Right cardiac atrium (tissue), 5 donors: ENCODE results near the gene OLFM3. TPM values are rescaled to one million over a fixed set of nuclear protein-coding genes. Genes with fewer than 3 reads are reported as not detected.
A peak's percentile ranks its signal among the peaks of the same experiment; 100 is the strongest.

ENCODE experiments used
- ATAC-seq, 2 donors: fragments of 200-7000 bp; cut with Tn5 transposase; one replicate each; pipeline versions ENCODE4 v1.8.0 to v1.9.1; 2020; ENCODE audit warnings: moderate library complexity in 2 of 2, mild to moderate bottlenecking in 1 of 2
- DNase-seq, 3 donors: peaks; one replicate each; pipeline ENCODE4 v3.0.0-alpha.2; 2020
- H3K27ac ChIP-seq: one replicate; pipeline ENCODE4 v1.5.1; 2013; ENCODE audit warnings: mild to moderate bottlenecking, low read length, control low read depth, moderate library complexity
- H3K27me3 ChIP-seq: one replicate; pipeline ENCODE4 v1.6.1; 2013; ENCODE audit not compliant: control insufficient read depth, insufficient read depth
- H3K4me1 ChIP-seq: one replicate; pipeline ENCODE4 v1.6.1; 2013; ENCODE audit warnings: low read length; ENCODE audit not compliant: control insufficient read depth, insufficient read depth
- H3K4me3 ChIP-seq: one replicate; pipeline ENCODE4 v1.5.1; 2013; ENCODE audit warnings: low read length, control low read depth
- H3K9me3 ChIP-seq: one replicate; pipeline ENCODE4 v1.6.1; 2013; ENCODE audit warnings: low read length; ENCODE audit not compliant: control insufficient read depth
- WGBS: extraction: QIAGEN DNeasy Blood & Tissue Kit; methylation state at CpG from one replicate; pipeline ENCODE4 v1.1.7; 2013; 5-methylcytosine and 5-hydroxymethylcytosine counted together
- intact Hi-C, 4 donors: fragments of 100-400 bp; cut with DNase I; formaldehyde crosslinking; loops; one replicate each; pipeline versions ENCODE4 v1.11.0 to v1.14.0; 2022 to 2023
- long read RNA-seq, 4 donors: library from polyadenylated mRNA; unstranded; transcript quantifications; one replicate each; pipeline ENCODE4 v2.0.0, GENCODE V29; 2020 to 2021
- polyA plus RNA-seq: library from polyadenylated mRNA; stranded (reverse); fragments of 200-250 nt; gene quantifications from one replicate; pipeline ENCODE4 v1.2.3, GENCODE V29; 2013
- total RNA-seq, 4 donors: library from RNA; stranded (reverse); fragmentation: NEBNext Ultra II Directional; extraction: Animal tissue kit (Norgen Biotek cat#: 25700); gene quantifications; one replicate each; pipeline ENCODE4 v1.2.1, GENCODE V29; 2021
- donor health status: healthy with polysubstance abuse.
- donor health status: DM: no; HTN: yes; CAD: no.
- donor health status: DM: no; HTN: no; CAD: no.
- donor health status: DM: no; HTN: yes; CAD: no; lungs with severe emphysema.
- donor health status: DM: yes; HTN: yes; CAD: no.

OLFM3 gene
- total RNA-seq (not detected), polyA plus RNA-seq (not detected)
- long read RNA-seq, donor 1, result 0 reads
- long read RNA-seq, donor 2, result 0 reads
- long read RNA-seq, donor 3, result 0 reads
- long read RNA-seq, donor 4, result 0 reads

DNA sequence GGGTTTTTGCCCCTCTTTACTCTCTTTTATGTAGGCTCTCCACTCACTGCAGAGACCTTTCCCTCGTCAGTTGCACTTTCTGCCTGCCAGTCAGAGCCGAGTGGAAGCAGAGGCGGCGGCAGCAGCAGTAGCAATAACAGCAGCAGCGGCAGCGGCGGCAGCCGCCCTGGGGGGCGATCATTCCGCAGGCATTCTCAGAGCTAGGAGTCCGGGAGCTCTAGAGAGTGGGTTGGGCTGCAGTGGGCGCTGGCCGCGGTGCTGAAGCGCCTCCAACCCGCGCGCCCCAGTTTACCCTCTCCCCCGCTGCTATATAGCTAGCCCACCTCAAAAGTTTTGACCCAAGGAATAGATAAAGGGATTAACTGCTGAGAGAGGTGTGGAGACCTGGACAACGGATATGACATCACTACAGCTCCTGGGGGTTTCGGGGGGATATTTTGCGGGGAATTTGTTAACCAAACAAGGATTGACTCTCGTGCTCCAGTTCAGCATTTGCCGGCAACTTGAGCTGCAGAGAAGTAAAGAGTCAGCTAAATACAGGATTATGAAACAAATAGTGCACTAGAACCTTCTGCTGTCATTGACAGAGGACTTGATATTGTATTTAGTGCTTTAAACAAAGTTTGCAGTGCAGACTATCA lies at the start of gene OLFM3:
Gene OLFM3, minus strand, starts transcription at position 102 of the 641 bp plus-strand sequence.
- Histone ChIP-seq H3K4me3 (no peak within 1 kb of the TSS), H3K27me3 (no peaks in the 10 kb centered on the region), H3K27ac (no peak within 1 kb of the TSS), H3K4me1 (no peaks in the 10 kb centered on the region), H3K9me3 (no peaks in the 10 kb centered on the region)
- peak in 1 of 3 donors; percentile 47 for DNase-seq
- intact Hi-C loops, result no loop called here
- 4% methylated on average over 24 of the region's 24 CpGs for WGBS
- ATAC-seq, result peak; percentile 45 to 58

DNA sequence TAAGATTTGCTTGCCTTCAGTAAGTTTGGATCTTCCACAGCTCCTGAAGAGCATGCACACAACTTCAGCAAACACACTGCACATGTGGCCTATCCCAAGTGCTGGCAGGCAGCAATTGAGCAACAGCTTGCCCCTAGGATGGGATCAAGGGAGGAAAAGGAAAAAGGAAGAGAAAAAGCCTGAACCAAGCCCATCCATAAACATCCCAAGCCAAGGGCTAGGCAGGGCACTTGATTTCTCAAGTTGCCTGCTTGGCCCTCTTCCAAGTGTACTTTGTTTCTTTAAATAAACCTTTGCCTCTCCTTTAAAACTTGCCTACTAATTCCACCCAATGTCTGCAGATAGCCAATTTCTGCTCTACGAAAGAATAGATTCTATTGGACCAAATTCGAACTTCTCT lies 49.0 kb upstream of the OLFM3 start:
- intact Hi-C loops, result no loop called here
- no peak overlapping the region for H3K27ac ChIP-seq
- H3K9me3 ChIP-seq, result no peaks in the 10 kb centered on the region
- 86% methylated on average over 2 of the region's 2 CpGs for WGBS
- ATAC-seq (no peak), DNase-seq (no peak)
- no peak overlapping the region for H3K4me3 ChIP-seq
- H3K4me1 ChIP-seq, result no peaks in the 10 kb centered on the region
- no peaks in the 10 kb centered on the region for H3K27me3 ChIP-seq

DNA sequence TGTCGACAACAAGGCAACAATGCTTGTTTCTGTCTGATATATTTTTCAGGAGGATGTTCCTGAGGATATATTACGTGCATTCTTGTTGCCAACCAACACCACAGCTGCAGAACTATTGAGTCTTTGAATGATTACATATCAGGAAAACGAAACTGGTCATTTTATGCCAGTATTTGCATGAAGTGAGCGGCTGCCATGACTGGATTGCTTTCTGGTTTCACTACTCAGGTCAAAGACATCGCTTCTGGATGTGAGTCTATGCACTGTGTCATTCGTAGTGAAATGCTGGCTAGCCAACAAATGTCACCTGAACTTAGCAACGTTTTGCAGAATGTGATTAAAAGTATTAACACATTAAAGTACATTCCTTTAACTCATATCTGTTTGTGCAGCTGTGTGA lies 35.8 kb upstream of the OLFM3 start:
- 64% methylated on average over 7 of the region's 7 CpGs for WGBS
- Histone ChIP-seq H3K9me3 (no peaks in the 10 kb centered on the region), H3K27ac (no peak overlapping the region), H3K27me3 (no peaks in the 10 kb centered on the region), H3K4me3 (no peak overlapping the region), H3K4me1 (no peaks in the 10 kb centered on the region)
- ATAC-seq, result no peak
- no peak for DNase-seq
- intact Hi-C loops, result no loop called here

DNA sequence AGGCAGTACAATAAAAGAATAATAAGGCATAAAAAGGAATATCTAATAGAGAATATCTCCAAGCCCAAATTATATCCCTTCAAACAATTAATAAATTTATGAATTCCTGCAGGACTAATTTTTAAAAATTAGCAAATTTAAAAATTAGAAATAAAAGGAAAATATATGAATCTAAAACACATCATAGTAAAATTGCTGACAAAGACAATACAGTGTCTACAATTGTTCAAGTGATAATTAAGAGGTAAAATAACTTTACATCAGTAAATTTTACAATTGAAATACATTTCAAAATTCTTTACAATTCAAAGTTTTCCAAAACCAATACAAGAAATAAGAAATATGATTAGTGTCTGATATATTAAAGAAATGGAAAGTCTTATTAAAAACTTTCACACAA lies 22.8 kb upstream of the OLFM3 start:
- Histone ChIP-seq H3K9me3 (no peaks in the 10 kb centered on the region), H3K4me1 (no peaks in the 10 kb centered on the region), H3K4me3 (no peak overlapping the region), H3K27me3 (no peaks in the 10 kb centered on the region), H3K27ac (no peak overlapping the region)
- no peak for DNase-seq
- intact Hi-C loops, result no loop called here
- no peak for ATAC-seq

DNA sequence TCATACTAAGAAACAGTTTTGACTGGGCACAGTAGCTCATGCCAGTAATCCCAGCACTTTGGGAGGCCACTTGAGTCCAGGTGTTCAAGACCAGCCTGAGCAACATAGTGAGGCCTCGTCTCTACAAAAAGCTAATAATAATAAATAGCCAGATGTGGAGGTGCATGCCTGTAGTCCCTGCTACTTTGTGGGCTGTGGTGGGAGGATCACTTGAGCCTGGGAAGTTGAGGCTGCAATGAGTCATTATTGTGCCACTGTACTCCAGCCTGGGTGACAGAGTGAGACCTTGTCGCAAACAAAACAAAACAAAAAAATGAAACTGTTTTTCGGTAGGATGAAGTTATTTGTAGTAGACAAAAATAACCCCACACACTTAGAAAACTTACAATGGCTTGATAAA lies 19.0 kb upstream of the OLFM3 start:
- Histone ChIP-seq H3K27me3 (no peaks in the 10 kb centered on the region), H3K4me3 (no peak overlapping the region), H3K4me1 (no peaks in the 10 kb centered on the region), H3K9me3 (no peaks in the 10 kb centered on the region), H3K27ac (no peak overlapping the region)
- intact Hi-C loops, result no loop called here
- DNase-seq (no peak), ATAC-seq (no peak)
- WGBS, result 81% methylated on average over 3 of the region's 3 CpGs

DNA sequence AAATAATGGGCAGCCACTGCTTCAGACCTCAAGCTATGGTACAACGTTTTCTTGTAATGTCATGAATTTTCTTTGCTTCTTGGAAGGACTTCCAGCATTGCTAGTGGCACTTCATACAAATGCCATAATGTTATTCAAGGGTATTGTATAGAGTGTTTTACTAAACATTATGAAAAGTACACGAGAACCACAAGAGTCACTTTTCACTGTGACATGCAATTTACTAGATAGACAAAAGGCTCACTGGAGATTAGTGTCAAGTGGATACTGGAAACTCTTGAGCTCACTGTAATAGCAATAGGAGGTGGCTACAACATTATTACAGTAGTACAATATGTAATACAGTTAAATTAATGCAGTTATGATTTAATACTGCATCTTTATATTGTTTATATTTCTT lies 5.3 kb upstream of the OLFM3 start:
- no peak for ATAC-seq
- Histone ChIP-seq H3K4me3 (no peak overlapping the region), H3K9me3 (no peaks in the 10 kb centered on the region), H3K27ac (no peak overlapping the region), H3K4me1 (no peaks in the 10 kb centered on the region), H3K27me3 (no peaks in the 10 kb centered on the region)
- 53% methylated on average over 2 of the region's 2 CpGs for WGBS
- intact Hi-C loops, result no loop called here
- DNase-seq, result no peak

DNA sequence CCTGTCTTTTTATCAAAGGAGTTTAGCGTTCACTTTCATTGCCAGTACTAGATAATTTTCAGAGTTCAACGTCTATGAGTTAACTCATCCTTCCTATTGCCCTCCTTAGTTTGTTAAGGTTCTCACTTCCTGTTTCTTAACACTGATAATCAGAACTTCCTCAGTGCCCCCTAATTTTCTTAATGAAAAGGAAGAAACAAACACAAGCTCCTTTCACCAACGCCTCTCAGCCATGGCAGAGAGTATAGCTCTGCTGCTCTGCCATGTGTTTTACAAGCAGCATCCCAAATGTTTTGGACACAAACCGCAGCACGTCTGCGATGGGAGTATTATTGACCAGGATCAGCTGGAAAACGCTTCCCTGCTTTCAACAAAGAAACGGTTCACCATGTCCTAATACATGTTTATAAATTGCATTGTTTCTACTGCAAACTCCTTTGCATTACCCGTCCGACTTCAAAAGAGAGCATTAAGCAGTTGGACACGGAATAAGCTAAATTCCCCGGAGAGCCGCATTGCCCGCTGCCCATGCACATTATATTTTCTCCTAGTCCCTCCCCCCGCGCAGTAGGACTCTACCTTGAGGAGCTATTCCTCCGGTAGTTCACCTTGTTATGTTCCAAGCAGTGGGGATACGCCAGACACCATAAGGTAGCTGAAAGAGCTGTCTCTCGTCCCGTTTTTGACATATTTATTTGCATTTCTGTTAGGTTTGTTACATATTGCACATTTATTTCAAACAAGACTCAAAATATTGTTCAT lies 561 bp downstream of the OLFM3 start:
- Histone ChIP-seq H3K4me3 (no peak overlapping the region), H3K27ac (no peak overlapping the region), H3K27me3 (no peaks in the 10 kb centered on the region), H3K9me3 (no peaks in the 10 kb centered on the region), H3K4me1 (no peaks in the 10 kb centered on the region)
- intact Hi-C loops, result no loop called here
- DNase-seq (no peak), ATAC-seq (no peak)
- 5% methylated on average over 20 of the region's 20 CpGs for WGBS

DNA sequence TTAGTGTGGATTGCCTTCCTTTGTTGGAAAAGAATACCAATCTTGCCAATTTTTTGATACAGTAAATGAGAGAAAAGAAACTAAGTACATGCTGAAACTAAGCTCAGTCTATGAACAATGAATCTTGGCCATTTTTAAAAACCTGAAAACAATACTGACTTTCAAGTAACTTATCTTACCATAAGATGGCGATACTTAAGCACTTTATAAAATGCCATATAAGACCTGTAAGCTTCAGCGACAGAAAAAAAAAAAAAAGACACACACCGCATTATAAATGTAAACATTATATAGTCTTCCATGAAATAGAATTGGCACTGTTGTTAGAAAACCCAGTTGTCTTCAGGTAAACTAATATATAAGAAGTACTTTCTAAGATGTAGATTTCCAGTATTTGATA lies 3.0 kb downstream of the OLFM3 start:
- H3K4me3 ChIP-seq, result no peak overlapping the region
- no peaks in the 10 kb centered on the region for H3K4me1 ChIP-seq
- H3K9me3 ChIP-seq, result no peaks in the 10 kb centered on the region
- intact Hi-C loops, result no loop called here
- no peaks in the 10 kb centered on the region for H3K27me3 ChIP-seq
- DNase-seq (no peak), ATAC-seq (no peak)
- no peak overlapping the region for H3K27ac ChIP-seq
- 49% methylated on average over 3 of the region's 3 CpGs for WGBS

DNA sequence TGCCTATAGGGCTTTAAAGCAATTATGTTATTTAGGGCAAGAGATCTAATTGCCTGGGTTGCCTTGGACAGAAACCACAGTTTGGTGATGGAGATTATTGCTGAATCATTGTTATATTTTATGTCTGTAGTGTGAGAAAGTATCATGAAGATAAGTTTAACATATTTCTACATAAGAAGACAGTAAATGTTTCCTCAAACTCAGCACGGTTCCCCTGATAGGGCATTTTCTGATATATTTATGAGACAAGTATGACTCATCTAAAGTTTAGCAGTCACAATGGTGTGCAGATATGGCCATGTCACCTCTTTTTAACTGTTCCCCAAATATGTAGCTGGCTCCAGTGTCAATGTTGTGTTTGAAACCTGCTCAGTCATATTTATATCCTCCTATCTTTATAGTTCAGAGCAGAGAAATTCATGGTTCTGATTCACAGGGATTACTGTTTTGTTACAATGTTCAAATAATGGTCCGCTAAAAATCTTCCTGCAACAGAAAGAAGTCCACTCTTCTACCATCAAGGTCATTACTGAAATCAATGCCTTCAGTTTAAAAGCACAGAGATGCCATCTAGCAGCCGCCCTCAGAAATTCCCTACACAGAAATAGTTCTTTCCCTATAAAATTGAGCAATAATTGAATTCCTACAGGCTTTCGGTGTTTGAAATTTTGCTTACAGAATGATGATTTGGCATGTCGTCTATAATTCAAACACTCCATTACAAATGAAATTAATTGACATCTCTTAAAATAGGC lies 3.7 kb downstream of the OLFM3 start:
- intact Hi-C loops, result no loop called here
- H3K4me1 ChIP-seq, result no peaks in the 10 kb centered on the region
- 72% methylated on average over 5 of the region's 5 CpGs for WGBS
- no peaks in the 10 kb centered on the region for H3K27me3 ChIP-seq
- ATAC-seq (no peak), DNase-seq (no peak)
- no peaks in the 10 kb centered on the region for H3K9me3 ChIP-seq
- no peak overlapping the region for H3K27ac ChIP-seq
- no peak overlapping the region for H3K4me3 ChIP-seq

DNA sequence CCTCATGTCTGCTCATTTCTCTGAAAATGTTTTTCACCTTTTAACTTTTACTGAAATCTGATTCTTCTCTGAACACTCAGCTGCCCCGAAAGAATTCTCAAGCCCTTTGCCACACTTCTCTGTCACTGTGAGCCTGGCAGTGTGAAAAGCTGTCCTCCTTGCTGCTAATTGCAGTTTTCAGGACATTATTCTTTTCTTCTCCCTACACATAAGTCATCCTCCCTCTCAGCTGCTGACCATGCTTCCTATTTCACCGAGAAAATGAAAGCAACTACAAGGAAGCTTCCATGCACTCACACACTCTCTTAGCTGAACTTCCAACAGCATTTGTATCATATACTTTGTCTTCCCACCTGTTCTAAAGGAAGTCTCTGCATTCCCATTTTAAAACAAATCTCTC lies 15.8 kb downstream of the OLFM3 start:
- no peaks in the 10 kb centered on the region for H3K9me3 ChIP-seq
- H3K4me1 ChIP-seq, result no peaks in the 10 kb centered on the region
- ATAC-seq (no peak), DNase-seq (no peak)
- H3K27me3 ChIP-seq, result no peaks in the 10 kb centered on the region
- no peak overlapping the region for H3K27ac ChIP-seq
- WGBS, result 37% methylated on average over 2 of the region's 2 CpGs
- intact Hi-C loops, result no loop called here
- no peak overlapping the region for H3K4me3 ChIP-seq

DNA sequence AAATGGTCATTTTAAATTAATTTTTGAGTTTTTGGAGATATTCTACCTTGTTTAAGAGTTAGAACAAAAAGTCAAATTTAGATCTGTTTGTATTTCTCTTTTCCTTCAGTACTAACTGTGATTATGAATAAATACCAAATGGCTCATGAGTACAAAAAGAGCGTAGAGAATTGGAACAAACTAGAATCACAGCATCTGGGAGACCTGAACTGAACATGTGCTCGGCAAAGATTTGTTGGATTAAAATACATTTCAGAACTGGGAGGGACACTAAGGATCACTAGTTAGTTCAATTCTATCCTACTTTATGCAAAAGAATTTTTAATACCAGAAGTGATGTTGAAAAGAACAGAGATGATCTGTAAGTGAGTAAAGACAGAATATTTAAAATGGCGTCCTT lies 19.5 kb downstream of the OLFM3 start:
- intact Hi-C loops, result loop anchor here in 1 of 4 donors (10.0 kb wide), 1 partner anchor 152 kb away; no protein-coding TSS in a partner anchor
- WGBS, result 88% methylated on average over 3 of the region's 3 CpGs

More for the DNA sequence above, 19.5 kb downstream of the OLFM3 start:
- H3K4me3 ChIP-seq, result no peak overlapping the region
- no peak for ATAC-seq
- no peaks in the 10 kb centered on the region for H3K4me1 ChIP-seq
- DNase-seq, result no peak
- no peak overlapping the region for H3K27ac ChIP-seq
- no peaks in the 10 kb centered on the region for H3K27me3 ChIP-seq
- no peaks in the 10 kb centered on the region for H3K9me3 ChIP-seq
